Left forelimb (tissue), 1 donor: Measurements from ENCODE around the gene UNC5C.

ENCODE experiments used
- DNase-seq: peaks from one replicate; pipeline ENCODE4 v3.0.0-alpha.2; 2018; ENCODE audit warnings: low spot score

The UNC5C gene

DNA sequence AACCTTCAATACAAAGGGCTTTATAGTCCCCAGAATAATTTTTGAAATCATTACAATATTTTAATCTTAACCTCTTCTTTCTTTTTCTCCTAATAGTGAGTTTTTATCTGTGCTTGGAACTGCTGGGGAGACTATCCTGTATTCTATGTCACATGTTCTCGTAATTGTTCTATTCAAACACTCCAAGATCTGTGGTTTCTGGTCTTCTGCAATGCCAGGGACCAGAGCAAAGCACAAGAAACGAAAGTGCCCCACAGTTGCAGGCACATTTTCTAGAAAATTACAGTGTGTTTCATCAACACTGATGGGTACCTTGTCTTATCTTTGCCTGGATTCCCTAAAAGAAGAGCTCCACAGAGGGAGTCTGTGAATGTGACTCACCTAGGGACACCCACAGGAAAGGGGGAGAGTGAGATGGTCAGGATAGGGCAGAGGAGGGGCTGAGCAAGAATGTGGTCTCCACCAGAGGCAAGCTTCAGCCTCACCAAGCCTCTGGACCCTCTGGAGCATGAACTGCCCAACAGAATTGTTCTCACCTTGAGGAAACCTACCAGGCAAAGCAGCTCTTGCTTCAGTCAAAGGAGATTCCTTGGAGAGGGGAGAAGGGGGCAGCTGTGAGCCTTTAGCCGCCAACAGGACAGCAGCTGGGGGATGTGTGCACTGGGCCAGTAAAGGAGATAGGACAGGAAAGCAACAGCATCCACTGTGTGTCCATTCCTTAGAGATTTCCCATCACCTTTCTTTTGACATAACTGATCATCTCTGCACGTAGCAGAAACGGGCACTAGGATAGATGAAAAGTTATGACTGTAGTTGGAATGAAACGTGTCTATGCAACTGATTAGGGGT is 25.9 kb downstream of the UNC5C start:
- DNase-seq = no peak

DNA sequence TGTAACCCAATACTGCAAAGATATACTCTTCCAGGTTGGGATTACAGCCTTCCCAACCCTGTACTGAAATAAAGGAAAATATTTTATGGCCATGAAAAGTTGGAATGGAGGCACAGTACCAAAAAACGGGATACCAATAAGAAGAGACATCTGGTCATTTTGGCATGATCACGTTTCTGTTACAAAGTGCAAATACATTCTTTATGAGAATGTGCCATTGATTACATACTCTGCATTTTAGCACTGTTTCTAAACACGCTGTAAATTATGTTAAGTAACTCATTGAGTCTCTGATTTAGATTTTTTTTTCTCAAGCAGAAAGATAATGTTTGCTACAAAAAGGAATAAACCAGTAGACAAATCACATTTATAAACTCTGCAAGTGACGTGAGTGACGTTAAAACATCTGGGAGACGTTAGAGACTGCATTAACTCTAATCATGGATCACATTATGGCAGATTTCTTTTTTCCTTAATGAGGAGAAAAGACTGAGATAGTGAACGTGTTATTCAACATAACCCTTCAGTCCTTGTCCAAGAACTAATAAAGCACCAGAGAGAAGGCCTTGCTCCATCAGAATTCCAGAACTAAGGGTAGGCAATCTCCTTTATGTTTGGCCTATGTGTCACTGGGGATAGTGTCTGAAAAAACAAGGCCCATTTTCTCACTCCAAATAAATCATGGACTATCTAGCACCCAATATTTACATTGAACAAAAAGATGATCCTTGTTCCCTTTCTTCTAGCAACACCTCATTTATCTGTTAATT is 31.0 kb downstream of the UNC5C start:
- no peak for DNase-seq

DNA sequence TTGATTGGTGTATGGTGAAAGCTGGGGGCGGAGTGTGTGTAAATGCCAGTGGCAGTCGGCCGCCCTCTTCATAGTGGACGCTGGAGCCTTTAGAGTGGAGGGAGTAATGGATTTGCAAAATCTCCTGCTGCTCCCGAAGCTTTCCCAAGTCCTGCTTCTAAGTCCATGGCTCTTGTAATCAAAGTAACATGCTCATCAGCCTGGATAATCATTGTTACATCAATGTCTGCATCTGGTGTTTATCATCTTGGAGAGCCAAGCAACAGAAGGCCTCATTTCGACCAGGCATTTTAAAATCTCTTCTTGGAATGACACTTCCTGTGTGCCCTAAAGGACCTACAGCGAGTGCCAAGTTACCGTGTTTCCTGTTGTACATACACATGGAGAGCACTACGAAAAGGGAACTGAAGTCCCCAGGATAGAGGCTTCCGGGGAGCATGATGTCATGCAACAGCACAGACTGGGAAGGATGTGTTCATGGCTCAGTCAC is 32.2 kb downstream of the UNC5C start:
- no peak for DNase-seq

DNA sequence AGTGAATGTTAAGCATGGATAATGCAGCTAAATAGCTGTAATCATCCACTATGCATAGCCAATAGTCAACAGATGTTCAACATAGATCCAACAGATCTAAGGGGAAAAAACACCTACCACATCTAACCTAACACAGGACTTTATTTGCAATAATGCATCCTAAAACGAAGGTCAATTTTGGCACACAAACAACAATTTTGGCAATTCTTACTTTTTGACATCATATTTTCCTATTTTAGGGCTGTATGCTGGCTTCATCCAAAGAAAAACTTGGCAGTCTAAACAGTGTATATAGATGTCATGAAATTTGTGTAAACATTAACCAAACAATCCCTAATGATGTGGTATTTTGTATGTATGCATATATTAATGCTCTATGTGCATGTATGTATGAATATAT is 33.2 kb downstream of the UNC5C start:
- DNase-seq = no peak

DNA sequence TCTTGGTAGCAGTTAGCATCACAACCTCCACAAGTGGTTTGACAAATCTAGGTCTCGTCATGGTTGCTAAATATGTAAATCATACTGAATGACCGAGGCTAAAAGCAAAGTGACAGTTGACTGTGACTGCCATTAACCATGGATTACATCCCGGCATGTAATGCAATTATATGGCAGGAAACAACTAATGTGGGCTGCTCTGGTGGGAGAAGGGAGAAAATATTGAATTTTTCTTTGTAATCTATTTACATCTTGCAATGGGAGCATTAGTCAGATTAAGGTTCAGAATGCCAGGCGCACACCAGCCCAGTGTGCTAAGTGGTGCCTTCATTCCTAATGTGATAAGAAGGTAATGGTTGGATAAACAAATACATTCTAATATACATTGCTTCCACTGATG is 35.8 kb downstream of the UNC5C start:
- no peak for DNase-seq

DNA sequence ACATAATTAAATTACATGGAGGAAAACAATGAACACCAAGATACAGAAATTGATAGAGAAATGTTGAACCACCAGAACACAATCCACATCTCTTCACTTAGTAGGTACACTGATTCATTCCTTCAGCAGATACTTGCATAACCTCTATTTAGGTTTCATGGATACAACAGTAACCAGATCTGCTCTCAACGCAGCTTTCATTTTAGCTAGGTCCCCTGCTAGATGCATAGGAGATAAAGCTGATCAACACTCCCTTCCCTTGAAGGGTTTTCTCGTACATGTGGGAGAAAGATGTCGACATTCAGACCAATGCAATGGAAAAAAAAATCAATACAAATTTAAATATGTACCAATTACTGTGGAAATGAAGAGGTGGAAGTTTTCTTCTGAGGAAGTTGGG is 37.3 kb downstream of the UNC5C start:
- no peak for DNase-seq

DNA sequence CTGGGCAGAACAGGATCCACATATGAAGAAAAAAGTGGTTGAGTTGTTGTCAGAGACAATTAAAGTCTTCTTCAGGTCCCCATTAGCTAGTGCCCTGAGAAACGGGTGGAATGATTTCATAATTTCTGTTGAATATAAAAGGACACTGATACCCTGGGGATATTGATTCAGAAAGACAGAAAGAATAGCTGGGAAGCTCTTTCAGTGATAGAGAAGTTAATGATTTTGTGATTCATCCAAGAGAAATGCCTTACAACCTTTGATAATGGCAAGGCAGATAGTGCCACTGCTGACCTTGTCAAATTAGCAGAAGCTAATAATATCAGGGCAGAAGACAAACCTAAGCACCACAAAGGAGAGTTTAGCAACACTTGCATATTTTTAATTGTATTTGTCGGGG is 37.9 kb downstream of the UNC5C start:
- no peak for DNase-seq

DNA sequence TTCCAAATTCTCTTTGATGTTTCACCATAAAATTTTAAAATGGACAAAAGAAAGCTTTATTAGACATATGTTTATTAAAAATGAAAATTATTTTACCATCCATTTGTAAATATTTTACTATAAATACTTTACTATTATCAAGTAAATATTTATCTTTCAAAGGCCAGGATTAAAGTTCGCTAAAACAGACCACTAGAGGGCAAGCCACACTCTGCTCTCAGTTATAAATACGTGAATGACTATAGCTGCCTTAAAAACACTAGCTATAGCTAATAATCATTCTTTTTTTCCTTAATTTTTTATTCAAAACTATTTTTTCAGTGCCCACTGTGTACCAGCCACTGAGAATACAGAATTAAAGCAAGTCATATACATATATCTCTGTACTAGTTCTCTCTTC is 38.6 kb downstream of the UNC5C start:
- DNase-seq = no peak

DNA sequence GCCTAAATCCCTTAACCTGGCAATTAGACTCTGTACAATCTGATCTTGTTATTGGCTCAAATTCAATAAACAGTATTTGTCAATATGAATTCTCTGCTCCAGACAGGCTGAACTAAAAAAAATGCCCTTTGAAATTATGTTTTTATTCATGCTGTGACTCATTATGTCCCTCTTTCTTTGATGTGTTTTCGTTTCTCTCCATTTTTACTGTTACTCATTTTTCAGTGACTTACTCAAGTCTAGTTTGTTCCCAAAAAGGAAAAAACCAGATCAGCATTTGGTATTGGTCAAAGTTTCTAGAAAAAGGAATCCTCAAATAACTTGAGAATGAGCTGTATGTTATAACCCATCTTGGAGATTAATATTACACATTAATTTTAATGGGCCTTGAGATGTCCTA is 40.4 kb downstream of the UNC5C start:
- DNase-seq = no peak

DNA sequence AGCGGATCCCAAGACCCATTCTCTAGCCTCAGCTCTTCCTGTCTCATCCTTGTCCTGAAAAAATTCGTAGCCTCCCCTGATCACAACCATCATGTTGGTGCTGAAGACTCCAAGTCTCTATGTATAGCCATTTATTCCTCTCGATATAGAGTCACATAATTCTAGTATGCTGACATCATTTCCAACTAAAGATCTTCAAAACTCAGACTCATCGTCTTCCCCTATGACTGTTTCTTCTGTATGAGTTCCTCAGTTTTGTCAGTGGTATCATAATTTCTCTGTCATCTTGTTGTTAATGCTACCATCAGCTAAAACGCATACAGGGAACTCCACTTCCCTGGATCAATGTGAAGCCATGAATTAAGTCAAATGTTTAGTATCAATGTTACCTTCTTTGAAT is 41.2 kb downstream of the UNC5C start:
- no peak for DNase-seq

DNA sequence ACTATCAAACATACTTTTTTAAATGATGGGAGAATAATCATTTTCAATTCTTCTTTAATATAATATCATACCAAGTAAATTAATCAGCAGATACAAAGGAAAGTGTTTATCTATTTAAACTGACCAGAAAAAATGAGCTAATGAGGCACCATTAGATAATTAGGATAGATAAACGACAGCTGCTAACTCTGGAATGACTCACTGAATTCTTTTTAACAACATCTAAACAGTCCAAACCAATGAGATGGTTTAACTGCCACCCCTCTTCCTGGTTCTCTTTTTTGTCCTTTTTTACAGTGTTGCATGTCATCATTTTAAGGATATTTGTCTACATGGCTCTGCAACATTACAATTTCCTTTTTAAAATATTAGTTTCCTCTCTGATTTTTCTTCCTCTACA is 41.6 kb downstream of the UNC5C start:
- DNase-seq = no peak

DNA sequence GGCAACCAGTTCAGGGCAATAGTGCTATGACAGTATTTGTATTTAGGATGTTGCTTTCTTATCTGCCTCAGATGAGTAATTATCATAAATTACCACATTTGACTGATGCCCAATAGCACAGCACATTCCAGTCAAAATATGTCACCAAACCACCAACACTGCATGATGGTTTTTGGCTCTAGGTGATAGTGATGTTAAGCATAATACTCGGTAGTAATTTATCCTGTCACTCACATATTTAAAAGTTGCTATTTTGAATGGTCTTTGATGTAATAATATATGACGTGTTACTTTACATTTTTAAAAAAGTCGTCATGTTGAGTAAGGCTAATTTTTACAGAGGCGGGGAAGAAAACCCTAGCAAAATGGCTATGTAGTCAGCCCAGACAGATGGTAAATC is 42.5 kb downstream of the UNC5C start:
- no peak for DNase-seq

DNA sequence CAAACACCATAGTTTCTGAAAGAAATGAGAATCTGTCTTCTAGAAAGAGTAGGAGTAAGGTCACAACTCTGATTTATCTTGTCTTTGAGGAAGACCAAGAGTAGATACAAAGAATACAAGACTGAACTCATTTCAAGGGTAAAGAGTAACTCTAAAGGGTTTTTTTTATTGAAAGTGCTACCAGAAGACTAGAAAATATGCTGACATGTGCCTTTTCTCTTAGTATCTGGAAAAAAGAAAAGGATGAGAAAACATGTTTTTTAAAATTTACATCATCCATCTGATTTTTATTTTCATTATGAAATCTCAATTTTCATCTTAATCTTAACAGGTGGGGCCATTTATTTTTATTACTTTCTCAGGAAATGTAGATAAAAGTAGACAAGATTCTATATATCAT is 43.0 kb downstream of the UNC5C start:
- DNase-seq = no peak

DNA sequence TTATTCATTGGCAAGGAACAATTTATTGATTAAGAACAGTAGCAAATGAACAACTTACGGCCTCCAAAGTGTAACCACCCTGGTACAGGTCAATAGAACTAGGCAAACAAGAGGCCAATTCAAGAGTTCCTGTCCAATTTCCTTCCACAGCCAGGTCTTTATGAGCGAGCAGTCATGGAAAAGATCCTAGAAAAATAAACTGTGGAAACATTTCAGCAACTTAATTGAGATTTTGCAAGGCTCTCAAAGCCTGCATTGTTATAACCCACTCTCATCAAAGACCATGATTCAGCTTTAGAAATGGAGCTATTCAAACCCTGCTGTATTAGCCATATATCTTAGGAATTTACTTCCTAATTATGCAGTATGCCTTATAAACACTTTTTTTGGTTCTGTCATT is 43.6 kb downstream of the UNC5C start:
- no peak for DNase-seq

DNA sequence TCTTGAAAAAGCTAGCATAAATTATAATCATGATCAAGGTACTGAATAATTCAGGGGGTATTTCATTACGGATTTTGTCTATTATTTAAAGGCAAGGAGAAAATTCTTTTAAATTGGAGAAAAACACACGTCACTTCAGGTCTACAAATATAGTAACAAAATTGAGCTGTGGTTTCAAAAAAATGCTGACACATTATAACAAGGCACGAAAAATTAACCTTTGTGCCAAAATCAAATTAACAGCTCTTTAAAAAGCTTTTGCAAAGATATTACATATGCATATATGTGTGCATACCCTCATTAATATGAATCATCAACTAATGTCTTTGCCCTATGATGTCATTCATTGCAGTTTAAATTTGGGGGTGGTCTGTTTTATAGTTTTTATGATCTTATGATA is 44.3 kb downstream of the UNC5C start:
- DNase-seq = no peak

DNA sequence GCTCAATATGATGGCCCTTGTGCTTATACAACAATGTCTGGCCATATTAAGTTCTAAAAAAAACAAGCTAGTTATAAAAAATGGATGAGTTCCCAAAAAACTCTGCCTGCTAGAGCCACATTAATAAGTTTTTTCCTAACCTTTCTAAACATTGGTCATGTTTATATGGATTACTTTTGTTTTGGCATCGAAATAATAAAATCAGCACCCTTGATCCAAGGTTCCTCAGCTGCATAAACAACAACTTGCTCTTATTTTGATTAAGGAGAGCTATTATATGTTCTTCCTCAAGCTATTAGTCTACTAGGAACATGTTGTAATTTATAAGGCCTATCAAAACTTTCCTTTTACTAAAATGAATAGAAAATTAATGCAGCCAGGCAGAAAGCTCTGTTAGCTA is 48.4 kb downstream of the UNC5C start:
- no peak for DNase-seq

DNA sequence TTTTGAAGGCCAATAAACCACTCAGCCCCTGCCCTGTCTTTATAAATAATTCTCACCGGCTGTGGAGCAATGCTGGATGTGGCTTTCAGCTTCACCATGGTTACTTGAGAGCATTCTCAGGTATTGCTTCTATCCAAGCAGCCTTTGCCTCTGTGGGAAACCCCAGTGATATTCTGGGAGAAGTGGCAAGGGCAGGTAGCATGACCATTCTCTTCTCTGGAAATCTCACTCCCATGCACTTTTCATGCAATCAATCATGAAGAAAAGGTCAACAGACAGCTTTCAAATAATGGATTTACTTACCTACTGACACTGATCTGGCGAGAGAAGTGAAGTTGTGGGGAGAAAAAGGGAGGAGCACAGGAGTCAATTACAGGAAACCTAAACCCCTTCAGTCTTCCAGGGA is 49.5 kb downstream of the UNC5C start:
- DNase-seq = no peak

DNA sequence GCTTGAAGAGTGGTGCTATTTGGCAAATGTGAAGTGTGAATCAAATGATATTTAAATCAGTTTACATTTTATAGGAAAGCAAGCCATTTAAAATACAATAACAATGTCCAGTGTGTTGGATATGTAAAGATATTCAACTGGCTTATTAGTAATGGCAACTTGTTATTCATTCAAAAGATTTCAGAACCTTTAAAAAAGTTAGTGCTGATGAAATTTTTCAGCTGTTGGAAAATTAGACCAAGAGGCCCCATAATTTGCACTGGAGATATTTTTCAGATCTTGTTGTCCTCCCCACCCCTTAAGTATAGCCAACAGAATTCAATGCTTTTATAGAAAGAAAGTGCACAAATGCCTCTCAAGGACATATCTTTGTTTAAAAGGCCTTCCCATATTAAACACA is 54.6 kb downstream of the UNC5C start:
- DNase-seq = no peak

DNA sequence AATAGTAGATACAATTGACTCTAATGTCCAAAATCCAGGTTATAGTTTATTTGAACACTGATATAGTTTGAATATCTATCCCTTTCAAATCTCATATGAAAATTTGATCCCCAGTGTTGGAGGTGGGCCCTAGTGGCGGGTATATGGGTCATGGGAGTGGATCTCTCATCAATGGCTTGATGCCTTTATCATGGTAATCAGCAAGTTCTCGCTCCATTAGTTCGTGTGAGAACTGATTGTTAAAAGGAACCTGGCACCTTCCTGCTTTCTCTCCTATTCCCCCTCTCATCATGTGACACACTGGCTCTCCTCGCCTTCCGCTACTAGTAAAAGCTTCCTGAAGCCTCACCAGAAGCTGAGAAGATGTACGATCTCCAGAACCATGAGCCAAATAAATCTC is 70.1 kb downstream of the UNC5C start:
- DNase-seq = no peak

DNA sequence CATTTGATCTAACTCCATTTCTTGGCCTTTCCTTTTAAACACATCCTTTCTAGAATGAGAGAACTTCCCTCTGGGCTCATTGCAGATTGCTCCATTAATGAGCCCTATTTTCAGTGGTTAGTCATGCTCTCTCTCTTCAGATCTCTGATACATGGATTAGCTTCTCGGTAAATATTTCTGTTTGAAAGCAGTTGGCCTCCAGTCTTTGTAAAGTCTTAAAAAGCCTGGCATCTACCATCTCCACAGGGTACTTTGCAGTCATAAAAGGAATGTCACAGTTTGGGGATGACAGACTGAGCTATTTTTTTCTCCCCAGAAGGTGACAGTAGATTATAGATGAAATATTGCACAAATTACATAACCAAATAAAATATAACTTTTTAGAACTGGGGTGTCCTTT is 72.7 kb downstream of the UNC5C start:
- DNase-seq = no peak

DNA sequence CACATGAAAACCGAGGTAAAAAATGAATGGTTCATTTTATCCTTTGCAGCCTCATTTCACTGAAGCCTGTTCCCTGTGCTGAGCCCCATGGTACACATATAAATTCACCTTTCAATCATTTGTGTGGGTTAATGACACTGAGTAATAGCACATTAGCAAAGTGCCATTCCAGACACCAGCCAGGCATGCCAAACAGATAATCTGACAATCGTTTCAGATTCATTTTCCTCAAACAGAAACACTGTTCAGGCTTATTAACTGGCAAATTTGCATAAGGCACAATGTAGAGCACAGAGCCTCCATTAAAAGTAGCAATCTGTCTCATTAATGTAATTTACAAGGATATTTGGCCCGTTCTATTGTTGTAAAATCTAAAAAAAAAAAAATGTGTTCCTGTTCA is 76.2 kb downstream of the UNC5C start:
- DNase-seq = no peak

DNA sequence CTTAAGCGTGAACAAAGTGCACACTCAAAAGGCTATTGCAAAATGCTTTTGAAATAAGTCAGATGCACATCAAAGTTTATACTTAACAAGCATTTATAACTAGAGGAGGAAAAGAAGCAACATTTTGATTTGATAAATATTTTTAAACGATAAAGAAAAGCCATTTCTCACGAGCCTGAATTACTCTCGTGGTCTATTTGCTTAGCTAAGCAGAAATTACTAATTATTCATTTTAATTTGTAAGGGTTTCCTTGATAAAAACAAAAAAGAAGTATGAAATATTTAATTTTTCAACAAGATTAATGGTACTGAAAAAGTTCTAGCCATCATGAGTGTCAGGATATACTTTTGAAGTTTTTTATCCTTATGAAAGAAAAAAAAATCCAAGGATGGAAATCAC is 78.2 kb downstream of the UNC5C start:
- no peak for DNase-seq

DNA sequence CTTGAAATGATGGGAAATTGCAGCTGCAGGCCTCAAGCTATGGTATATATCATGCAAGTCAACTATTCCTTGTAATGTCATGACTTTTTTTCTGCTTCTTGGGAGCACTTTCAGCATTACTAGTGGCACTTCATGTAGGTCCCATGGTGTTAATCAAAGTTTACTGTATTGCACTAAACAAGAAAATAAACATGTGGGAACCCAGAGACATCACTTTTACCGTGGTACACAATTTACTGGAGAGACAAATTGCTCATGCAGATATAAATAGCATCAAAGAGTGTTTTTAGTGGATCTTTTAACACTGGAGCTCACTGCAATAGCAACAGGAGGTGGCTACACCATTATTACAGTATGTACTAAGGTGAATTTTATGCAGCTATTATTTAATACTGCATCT is 79.2 kb downstream of the UNC5C start:
- no peak for DNase-seq

DNA sequence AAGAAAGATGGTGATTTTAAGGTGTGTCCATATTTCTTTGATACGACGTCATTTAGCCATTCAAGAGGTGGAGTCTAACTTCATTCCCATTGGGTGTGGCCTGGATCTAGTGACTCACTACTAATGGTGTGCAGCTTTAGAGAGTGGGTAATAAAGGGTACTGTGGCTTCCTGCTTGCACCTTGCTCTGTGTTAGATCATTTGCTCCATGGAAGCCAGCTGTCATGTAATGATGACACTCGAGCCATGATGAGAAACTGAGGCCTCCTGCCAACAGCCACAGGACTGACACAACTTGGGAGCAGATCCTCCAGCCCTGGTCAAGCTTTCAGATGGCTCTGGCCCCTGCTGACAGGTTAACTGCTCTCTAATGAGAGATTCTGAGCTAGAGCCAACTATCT is 82.0 kb downstream of the UNC5C start:
- no peak for DNase-seq
